ENCODE data around the gene TLX2.

The TLX2 gene

GRCh38 chr2:74524005-74524404 is 9.8 kb downstream of the TLX2 start:
- Histone ChIP-seq H4K20me1 (ENCODE audit: insufficient read depth, low read length) (no peaks in the 10 kb centered on the region), H3K4me2 (ENCODE audit: low read length) (no peak overlapping the region), H3K27me3 (ENCODE audit: insufficient read depth, low read length) (no peaks in the 10 kb centered on the region; the same call in 1 of the 2 replicates), H3K9me2 (ENCODE audit: low read depth, low read length) (no peaks in the 10 kb centered on the region), H3K9ac (ENCODE audit: low read length) (no peak overlapping the region), H3K27ac (ENCODE audit: low read depth, low read length, poor library complexity, severe bottlenecking) (no peak overlapping the region), H2AFZ (ENCODE audit: low read length) (no peak overlapping the region), H3K4me1 (ENCODE audit: insufficient read depth, low read length, severe bottlenecking) (peaks cover 14% of the 10 kb centered on the region), H3F3A (ENCODE audit: insufficient read depth, low read length) (no peaks in the 10 kb centered on the region), H3K4me3 (ENCODE audit: low read depth, low read length, poor library complexity, severe bottlenecking) (no peak overlapping the region), H3K36me3 (ENCODE audit: insufficient read depth, low read length) (peaks cover 34% of the 10 kb centered on the region), H3K9me3 (ENCODE audit: low read length) (no peaks in the 10 kb centered on the region), H3K79me2 (ENCODE audit: insufficient read depth, low read length) (peaks cover 7% of the 10 kb centered on the region)
- TF ChIP-seq CTCF (IDR thresholded peaks at IDR 0.05; ENCODE audit: low read length) (no peak), EZH2 (IDR thresholded peaks at IDR 0.05; ENCODE audit: borderline replicate concordance, low read length) (no peak)

GRCh38 chr2:74524955-74525716 is 10.9 kb downstream of the TLX2 start:
- Histone ChIP-seq H3K79me2 (ENCODE audit: insufficient read depth, low read length) (peaks cover 10% of the 10 kb centered on the region), H3F3A (ENCODE audit: insufficient read depth, low read length) (no peaks in the 10 kb centered on the region), H3K9ac (ENCODE audit: low read length) (no peak overlapping the region), H3K27me3 (ENCODE audit: insufficient read depth, low read length) (no peaks in the 10 kb centered on the region), H3K4me2 (ENCODE audit: low read length) (no peak overlapping the region), H3K9me2 (ENCODE audit: low read depth, low read length) (no peaks in the 10 kb centered on the region), H3K4me1 (ENCODE audit: insufficient read depth, low read length, severe bottlenecking) (peaks cover 14% of the 10 kb centered on the region), H2AFZ (ENCODE audit: low read length) (no peak overlapping the region), H3K4me3 (ENCODE audit: low read depth, low read length, poor library complexity, severe bottlenecking) (no peak overlapping the region), H4K20me1 (ENCODE audit: insufficient read depth, low read length) (no peaks in the 10 kb centered on the region), H3K36me3 (ENCODE audit: insufficient read depth, low read length) (peaks cover 37% of the 10 kb centered on the region), H3K27ac (ENCODE audit: low read depth, low read length, poor library complexity, severe bottlenecking) (no peak overlapping the region), H3K9me3 (ENCODE audit: low read length) (no peaks in the 10 kb centered on the region)
- TF ChIP-seq EZH2 (IDR thresholded peaks at IDR 0.05; ENCODE audit: borderline replicate concordance, low read length), result no peak
- no peak for TF ChIP-seq CTCF (IDR thresholded peaks at IDR 0.05; ENCODE audit: low read length)

GRCh38 chr2:74525717-74526648 is 11.7 kb downstream of the TLX2 start, which contains the start of gene DQX1:
Gene DQX1, minus strand, starts transcription at chr2:74526231. Its CDS starts 502 bp downstream, at chr2:74525729.
- no peaks in the 10 kb centered on the region for H3F3A ChIP-seq (ENCODE audit: insufficient read depth, low read length)
- H3K9me3 ChIP-seq (ENCODE audit: low read length), result no peaks in the 10 kb centered on the region
- no peak within 1 kb of the TSS for H3K4me3 ChIP-seq (ENCODE audit: low read depth, low read length, poor library complexity, severe bottlenecking)
- TF ChIP-seq CTCF (IDR thresholded peaks at IDR 0.05; ENCODE audit: low read length) (no peak), EZH2 (IDR thresholded peaks at IDR 0.05; ENCODE audit: borderline replicate concordance, low read length) (no peak)
- peaks cover 37% of the 10 kb centered on the region for H3K36me3 ChIP-seq (ENCODE audit: insufficient read depth, low read length)
- peaks cover 10% of the 10 kb centered on the region for H3K79me2 ChIP-seq (ENCODE audit: insufficient read depth, low read length)
- no peak within 1 kb of the TSS for H3K4me2 ChIP-seq (ENCODE audit: low read length)
- no peak within 1 kb of the TSS for H3K27ac ChIP-seq (ENCODE audit: low read depth, low read length, poor library complexity, severe bottlenecking)
- H3K9ac ChIP-seq (ENCODE audit: low read length), result no peak within 1 kb of the TSS
- H3K9me2 ChIP-seq (ENCODE audit: low read depth, low read length), result no peaks in the 10 kb centered on the region
- no peak within 1 kb of the TSS for H2AFZ ChIP-seq (ENCODE audit: low read length)
- peaks cover 19% of the 10 kb centered on the region for H3K4me1 ChIP-seq (ENCODE audit: insufficient read depth, low read length, severe bottlenecking)
- no peaks in the 10 kb centered on the region for H3K27me3 ChIP-seq (ENCODE audit: insufficient read depth, low read length)
- no peaks in the 10 kb centered on the region for H4K20me1 ChIP-seq (ENCODE audit: insufficient read depth, low read length)
